Endothelial cell of umbilical vein (primary cell): ENCODE data around the gene MB21D2. TPM values are rescaled to one million over a fixed set of nuclear protein-coding genes. Genes with fewer than 3 reads are reported as not detected.

ENCODE experiments used
- BruUV-seq: library from RNA; stranded (reverse); fragments of 400-500 nt; replicated peaks from 2 replicates; lab custom pipeline; 2021; lab: Mats Ljungman, UMichigan
- CTCF ChIA-PET: fragments of 300-600, 350-600 bp; sonication (Branson Sonifier 250); formaldehyde crosslinking; loops from one replicate; lab custom pipeline; 2021; ENCODE audit warnings: antibody characterized with exemption, inconsistent platforms; lab: Charles Lee
- POLR2A ChIA-PET: fragments of 300-600, 350-600 bp; sonication (Branson Sonifier 250); formaldehyde crosslinking; loops from one replicate; lab custom pipeline; 2021; ENCODE audit warnings: antibody characterized with exemption, inconsistent platforms; lab: Charles Lee
- DNase-seq: peaks from one replicate; pipeline ENCODE4 v3.0.0-alpha.2; 2011; ENCODE audit warnings: low read depth, low spot score
- FAIRE-seq: peaks from 2 replicates; lab custom pipeline; 2011; peaks lifted over from hg19 to GRCh38; lab: Jason Lieb, UNC
- H2AFZ ChIP-seq: 2 replicates; pipeline ENCODE4 v1.6.0; 2012; ENCODE audit warnings: low read depth, low read length, control low read depth, inconsistent platforms
- H3K27ac ChIP-seq: 2 replicates; pipeline ENCODE4 v1.5.1; 2011; ENCODE audit warnings: low read depth, mild to moderate bottlenecking, control low read depth, low read length, moderate library complexity; ENCODE audit not compliant: insufficient read depth
- H3K27me3 ChIP-seq, 2 experiments: 2 replicates each; pipeline versions ENCODE4 v1.6.0 to v1.6.1; 2011; ENCODE audit warnings: low read length in 2 of 2, mixed read lengths in 1 of 2; ENCODE audit not compliant: control insufficient read depth in 2 of 2, insufficient read depth in 2 of 2
- H3K36me3 ChIP-seq, 2 experiments: 2 replicates in 1 of 2; 3 replicates in 1 of 2; pipeline ENCODE4 v1.5.1; 2011; ENCODE audit warnings: low read length in 2 of 2, mild to moderate bottlenecking in 1 of 2, moderate library complexity in 1 of 2; ENCODE audit not compliant: control insufficient read depth in 2 of 2, insufficient read depth in 2 of 2; ENCODE audit errors: extremely low read depth in 1 of 2
- H3K4me1 ChIP-seq: 3 replicates; pipeline ENCODE4 v1.5.1; 2011; ENCODE audit warnings: mild to moderate bottlenecking, low read length; ENCODE audit not compliant: control insufficient read depth, insufficient read depth; ENCODE audit errors: extremely low read depth
- H3K4me2 ChIP-seq: 2 replicates; pipeline ENCODE4 v1.6.1; 2011; ENCODE audit warnings: low read length, control low read depth, mixed read lengths; ENCODE audit not compliant: insufficient read depth
- H3K4me3 ChIP-seq, 3 experiments: fragments of 200-600 bp in 1 of 3; sonication (generic), shearing (Covaris generic) in 1 of 3; replicated peaks in 1 of 3; 2 replicates each; pipeline ENCODE4 v1.5.1; 2011 to 2016; ENCODE audit warnings: control low read depth in 3 of 3, low read length in 3 of 3, mild to moderate bottlenecking in 2 of 3, inconsistent platforms in 1 of 3, low read depth in 1 of 3, moderate library complexity in 1 of 3; ENCODE audit not compliant: insufficient read depth in 1 of 3
- H3K79me2 ChIP-seq: 2 replicates; pipeline ENCODE4 v1.6.0; 2012; ENCODE audit warnings: low read length, inconsistent platforms; ENCODE audit not compliant: control insufficient read depth, insufficient read depth
- H3K9ac ChIP-seq: replicated peaks from 2 replicates; pipeline ENCODE3; 2011; ENCODE audit warnings: low read length, control low read depth; ENCODE audit not compliant: insufficient read depth; ENCODE audit errors: extremely low read depth
- H3K9me1 ChIP-seq: replicated peaks from 3 replicates; pipeline ENCODE4 v1.6.0; 2011; ENCODE audit warnings: mild to moderate bottlenecking, low read length; ENCODE audit not compliant: control insufficient read depth, insufficient read depth; ENCODE audit errors: extremely low read depth
- H3K9me3 ChIP-seq: replicated peaks from 2 replicates; pipeline ENCODE4 v1.5.1; 2012; ENCODE audit warnings: low read length, inconsistent platforms; ENCODE audit not compliant: control insufficient read depth, insufficient read depth
- H4K20me1 ChIP-seq: replicated peaks from 2 replicates; pipeline ENCODE3; 2011; ENCODE audit warnings: mild to moderate bottlenecking, low read length; ENCODE audit not compliant: control insufficient read depth, insufficient read depth; ENCODE audit errors: extremely low read depth
- EZH2 ChIP-seq: IDR thresholded peaks from 2 replicates; pipeline ENCODE4 v1.6.1; 2012; ENCODE audit warnings: borderline replicate concordance, low read depth, mild to moderate bottlenecking, moderate library complexity, low read length, inconsistent platforms; ENCODE audit not compliant: severe bottlenecking
- FOS ChIP-seq: IDR thresholded peaks from 2 replicates; pipeline ENCODE4 v1.6.1; 2011; ENCODE audit warnings: mild to moderate bottlenecking, low read length, moderate library complexity, borderline replicate concordance; ENCODE audit not compliant: insufficient read depth
- GATA2 ChIP-seq: IDR thresholded peaks from 2 replicates; pipeline ENCODE4 v1.7.0; 2011; ENCODE audit warnings: low read depth, mild to moderate bottlenecking, moderate library complexity, mixed read lengths, low read length; ENCODE audit not compliant: insufficient read length, insufficient read depth
- JUN ChIP-seq: IDR thresholded peaks from 2 replicates; pipeline ENCODE4 v1.6.1; 2011; ENCODE audit warnings: borderline replicate concordance, low read depth; ENCODE audit not compliant: insufficient read length, insufficient read depth
- MYC ChIP-seq: IDR thresholded peaks from one replicate; pipeline ENCODE4 v1.6.1; 2011; ENCODE audit warnings: mild to moderate bottlenecking, low read depth, low read length
- POLR2A ChIP-seq: IDR thresholded peaks from 2 replicates; pipeline ENCODE4 v1.6.1; 2012; ENCODE audit warnings: low read depth, mild to moderate bottlenecking, control low read depth, low read length
- POLR2AphosphoS5 ChIP-seq: IDR thresholded peaks from 2 replicates; pipeline ENCODE4 v1.6.1; 2012; ENCODE audit warnings: low read depth, mild to moderate bottlenecking, control low read depth, low read length, moderate library complexity; ENCODE audit not compliant: insufficient read depth
- dilution Hi-C: fragments of 300-500 bp; cut with MboI; formaldehyde crosslinking; loops from one replicate; pipeline ENCODE4 v1.15.0; 2019; ENCODE audit warnings: low sequenced_read_pairs; ENCODE audit not compliant: extremely low pct_ligation_motif_present
- intact Hi-C: fragments of 100-400 bp; cut with micrococcal nuclease; formaldehyde crosslinking; loops from one replicate; pipeline ENCODE4 v1.10.0; 2022
- polyA plus RNA-seq, 4 experiments: library from polyadenylated mRNA; depleted of rRNA in 3 of 4; stranded (reverse) in 3 of 4; unstranded in 1 of 4; fragments of >200 nt; gene quantifications; 2 replicates each; pipeline versions ENCODE4 v1.2.1 to v1.2.3, GENCODE V29; 2011 to 2012; ENCODE audit warnings: missing spikeins in 1 of 4
- total RNA-seq: library from RNA; stranded (reverse); gene quantifications from 2 replicates; pipeline ENCODE4 v1.2.3, GENCODE V29; 2021
- TF ChIP-seq, protein P1 (sequence below), 2 donors: IDR thresholded peaks; 1 replicate in 1 of 2; 2 replicates in 1 of 2; pipeline ENCODE4 v1.5.1; 2011; ENCODE audit warnings: low read length in 2 of 2, mild to moderate bottlenecking in 2 of 2, moderate library complexity in 2 of 2, control low read depth in 1 of 2, inconsistent platforms in 1 of 2, low read depth in 1 of 2; ENCODE audit not compliant: insufficient read depth in 1 of 2; ENCODE audit errors: extremely low read depth in 1 of 2
- TF ChIP-seq, protein P2 (sequence below): IDR thresholded peaks from 2 replicates; pipeline ENCODE4 v1.6.1; 2011; ENCODE audit not compliant: insufficient read depth, insufficient read length

Gene MB21D2
- total and polyA plus RNA-seq, 2 donors (not counting 3 experiments of a cell fraction or from before 2014, with no cell fraction given), result 6.7 to 7.4 TPM

DNA sequence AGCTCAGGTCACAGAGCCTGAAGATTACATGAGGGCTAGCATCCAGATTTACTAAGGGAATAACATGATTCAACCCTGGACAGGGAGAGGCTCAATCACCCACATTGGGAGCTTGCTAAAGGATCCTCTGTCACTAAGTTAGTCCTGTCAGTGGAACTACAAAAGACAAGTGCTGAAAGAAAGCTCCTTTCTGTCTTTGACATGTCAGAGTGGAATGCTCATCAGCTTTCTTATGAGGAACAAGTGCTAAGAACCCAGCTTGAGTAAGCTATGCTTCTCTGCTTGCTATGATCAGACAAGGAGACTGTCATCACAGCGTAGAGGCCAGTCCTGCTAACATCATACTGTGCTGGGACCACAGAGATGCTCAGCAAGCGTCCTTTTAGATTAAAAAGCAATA, 74.5 kb downstream of the MB21D2 start:
- H4K20me1 ChIP-seq, result no peaks in the 10 kb centered on the region
- ChIA-PET CTCF (interaction anchor here (0.6 to 1.4 kb wide), 4 partner anchors 9 to 75 kb away, joined by 3 to 4 read pairs (median 3); partner anchors contain the start of gene MB21D2), POLR2A (no interaction called here)
- dilution Hi-C loops (no loop called here), intact Hi-C loops (no loop called here)
- no peak for TF ChIP-seq FOS
- TF ChIP-seq EZH2, result no peak
- TF ChIP-seq, protein P1, sequence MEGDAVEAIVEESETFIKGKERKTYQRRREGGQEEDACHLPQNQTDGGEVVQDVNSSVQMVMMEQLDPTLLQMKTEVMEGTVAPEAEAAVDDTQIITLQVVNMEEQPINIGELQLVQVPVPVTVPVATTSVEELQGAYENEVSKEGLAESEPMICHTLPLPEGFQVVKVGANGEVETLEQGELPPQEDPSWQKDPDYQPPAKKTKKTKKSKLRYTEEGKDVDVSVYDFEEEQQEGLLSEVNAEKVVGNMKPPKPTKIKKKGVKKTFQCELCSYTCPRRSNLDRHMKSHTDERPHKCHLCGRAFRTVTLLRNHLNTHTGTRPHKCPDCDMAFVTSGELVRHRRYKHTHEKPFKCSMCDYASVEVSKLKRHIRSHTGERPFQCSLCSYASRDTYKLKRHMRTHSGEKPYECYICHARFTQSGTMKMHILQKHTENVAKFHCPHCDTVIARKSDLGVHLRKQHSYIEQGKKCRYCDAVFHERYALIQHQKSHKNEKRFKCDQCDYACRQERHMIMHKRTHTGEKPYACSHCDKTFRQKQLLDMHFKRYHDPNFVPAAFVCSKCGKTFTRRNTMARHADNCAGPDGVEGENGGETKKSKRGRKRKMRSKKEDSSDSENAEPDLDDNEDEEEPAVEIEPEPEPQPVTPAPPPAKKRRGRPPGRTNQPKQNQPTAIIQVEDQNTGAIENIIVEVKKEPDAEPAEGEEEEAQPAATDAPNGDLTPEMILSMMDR (IDR thresholded peaks at IDR 0.05; ENCODE audit: extremely low read depth in 1 of 2, insufficient read depth in 1 of 2, low read depth in 1 of 2, low read length in 2 of 2), result no peak
- TF ChIP-seq MYC, result no peak
- TF ChIP-seq, protein P2, sequence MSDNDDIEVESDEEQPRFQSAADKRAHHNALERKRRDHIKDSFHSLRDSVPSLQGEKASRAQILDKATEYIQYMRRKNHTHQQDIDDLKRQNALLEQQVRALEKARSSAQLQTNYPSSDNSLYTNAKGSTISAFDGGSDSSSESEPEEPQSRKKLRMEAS, result no peak
- no peak for TF ChIP-seq POLR2AphosphoS5
- no peak for TF ChIP-seq GATA2
- TF ChIP-seq POLR2A, result no peak
- no peak for TF ChIP-seq JUN
- no peak overlapping the region for H3K9ac ChIP-seq
- no peaks in the 10 kb centered on the region for H3K9me1 ChIP-seq
- FAIRE-seq, result no peak
- no peaks in the 10 kb centered on the region for H3K27me3 ChIP-seq
- H3K27ac ChIP-seq, result no peak overlapping the region
- no peaks in the 10 kb centered on the region for H3K36me3 ChIP-seq
- no peaks in the 10 kb centered on the region for H3K4me1 ChIP-seq
- no TSS peak for BruUV-seq
- H3K4me2 ChIP-seq, result no peak overlapping the region
- H3K79me2 ChIP-seq, result no peaks in the 10 kb centered on the region
- H3K9me3 ChIP-seq, result no peaks in the 10 kb centered on the region
- no peak overlapping the region for H2AFZ ChIP-seq
- no peak overlapping the region for H3K4me3 ChIP-seq
- DNase-seq, result no peak
